ENCODE measurements around the gene PLEKHA7.

DNA sequence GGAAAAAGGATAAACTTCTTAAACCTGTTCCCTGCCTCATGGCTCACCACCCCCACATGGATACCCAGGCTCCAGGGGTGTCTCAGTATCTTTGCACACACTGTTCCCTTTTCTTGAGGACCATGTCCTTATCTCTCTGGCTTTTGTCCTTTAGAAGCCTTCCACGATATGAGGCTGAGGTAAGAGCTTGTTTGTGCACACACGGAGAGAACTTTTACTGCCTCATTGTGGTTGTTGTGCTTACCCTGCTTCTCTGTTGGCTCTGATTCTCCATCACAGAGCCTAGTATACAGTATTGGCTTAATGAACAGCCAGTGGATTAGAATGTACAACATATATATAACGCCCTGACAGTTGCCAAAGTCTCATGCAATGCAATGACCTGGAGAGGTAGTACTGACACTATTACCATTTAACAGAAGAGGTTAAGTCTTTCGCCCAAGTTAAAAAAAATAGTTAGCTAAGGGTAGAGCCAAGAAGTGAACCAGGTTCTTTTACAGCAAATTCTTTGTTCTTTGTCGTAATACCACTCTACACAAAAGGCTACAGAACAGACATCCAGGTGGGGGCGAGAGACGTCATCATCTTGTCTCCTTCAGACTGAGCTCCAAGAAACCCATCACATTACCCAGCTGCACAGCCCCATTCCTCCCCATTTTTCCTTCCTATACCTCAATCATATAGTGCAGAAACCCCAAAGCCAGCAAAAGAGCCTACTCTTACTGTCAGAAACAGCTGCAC lies 117.3 kb downstream of the PLEKHA7 start:
- TF ChIP-seq CTCF (IDR thresholded peaks at IDR 0.05): no peak
- TF ChIP-seq ZFX (IDR thresholded peaks at IDR 0.05; ENCODE audit: borderline replicate concordance): no peak
